ACC112 (cell line): Measurements from ENCODE around the gene SMTNL1.
A peak's percentile ranks its signal among the peaks of the same experiment; 100 is the strongest.

ENCODE experiments used
- H2AFZ ChIP-seq: fragments of 200-600 bp; sonication (generic); one replicate; pipeline ENCODE4 v1.6.0; 2017; ENCODE audit warnings: antibody characterized with exemption, low read length; ENCODE audit not compliant: unreplicated experiment
- H3K27ac ChIP-seq: fragments of 200-600 bp; sonication (generic); 2 replicates; pipeline ENCODE4 v1.5.1; 2014; ENCODE audit warnings: low read depth, mild to moderate bottlenecking, antibody characterized with exemption, low read length, moderate library complexity
- H3K27me3 ChIP-seq: fragments of 200-600 bp; sonication (generic); 2 replicates; pipeline ENCODE4 v1.6.1; 2014; ENCODE audit warnings: mild to moderate bottlenecking, antibody characterized with exemption, low read length, moderate library complexity, mixed read lengths; ENCODE audit not compliant: insufficient read depth
- H3K36me3 ChIP-seq: fragments of 200-600 bp; sonication (generic); 2 replicates; pipeline ENCODE4 v1.6.1; 2016; ENCODE audit warnings: mild to moderate bottlenecking, antibody characterized with exemption, low read length, moderate library complexity, mixed read lengths; ENCODE audit not compliant: insufficient read depth
- H3K4me1 ChIP-seq: fragments of 200-600 bp; sonication (generic); one replicate; pipeline ENCODE4 v1.6.1; 2016; ENCODE audit warnings: low read length, mixed read lengths; ENCODE audit not compliant: insufficient read depth, unreplicated experiment, control insufficient read depth
- H3K4me3 ChIP-seq: fragments of 200-600 bp; sonication (generic); 2 replicates; pipeline ENCODE4 v1.5.1; 2014; ENCODE audit warnings: mild to moderate bottlenecking, low read depth, low read length
- H3K79me2 ChIP-seq: fragments of 200-600 bp; sonication (generic); one replicate; pipeline ENCODE4 v1.6.0; 2016; ENCODE audit warnings: low read length; ENCODE audit not compliant: control insufficient read depth, unreplicated experiment, insufficient read depth

Gene SMTNL1

GRCh38 chr11:57588046-57588710 is 50.8 kb downstream of the SMTNL1 start:
- Histone ChIP-seq H3K4me3 (no peak overlapping the region), H2AFZ (no peak overlapping the region), H3K27me3 (no peaks in the 10 kb centered on the region)

GRCh38 chr11:57596266-57596885 is 59.0 kb downstream of the SMTNL1 start:
- Histone ChIP-seq H2AFZ (no peak overlapping the region), H3K27ac (no peak overlapping the region), H3K36me3 (no peaks in the 10 kb centered on the region), H3K79me2 (no peaks in the 10 kb centered on the region), H3K4me3 (no peak overlapping the region), H3K4me1 (peaks cover 26% of the 10 kb centered on the region), H3K27me3 (no peaks in the 10 kb centered on the region)

More at GRCh38 chr11:57588046-57588710, 50.8 kb downstream of the SMTNL1 start:
- Histone ChIP-seq H3K27ac (no peak overlapping the region), H3K36me3 (no peaks in the 10 kb centered on the region), H3K79me2 (no peaks in the 10 kb centered on the region), H3K4me1 (peaks cover 7% of the 10 kb centered on the region)

- peak within 1 kb of the TSS; percentile 79 for H3K27ac ChIP-seq
- no peaks in the 10 kb centered on the region for H3K27me3 ChIP-seq
- peaks cover 25% of the 10 kb centered on the region for H3K4me1 ChIP-seq
- peak within 1 kb of the TSS; percentile 55 for H2AFZ ChIP-seq
- no peaks in the 10 kb centered on the region for H3K79me2 ChIP-seq
- H3K36me3 ChIP-seq = no peaks in the 10 kb centered on the region
- peak within 1 kb of the TSS; percentile 84 for H3K4me3 ChIP-seq
Observed at GRCh38 chr11:57597461-57597915, 60.1 kb downstream of the SMTNL1 start, which contains the start of gene SERPING1. SERPING1 (plus strand) TSS chr11:57597685; CDS start chr11:57598271, 586 bp downstream.

GRCh38 chr11:57597916-57598830 is 60.8 kb downstream of the SMTNL1 start:
- Histone ChIP-seq H2AFZ (peak overlapping the region; percentile 55), H3K27me3 (no peaks in the 10 kb centered on the region), H3K36me3 (no peaks in the 10 kb centered on the region), H3K4me1 (peaks cover 19% of the 10 kb centered on the region), H3K4me3 (peak overlapping the region; percentile 84), H3K79me2 (no peaks in the 10 kb centered on the region), H3K27ac (peak overlapping the region; percentile 79)

- H3K27ac ChIP-seq = peak overlapping the region; percentile 79
- no peaks in the 10 kb centered on the region for H3K79me2 ChIP-seq
- peak overlapping the region; percentile 52 for H2AFZ ChIP-seq
- H3K27me3 ChIP-seq = no peaks in the 10 kb centered on the region
- H3K4me1 ChIP-seq = peaks cover 19% of the 10 kb centered on the region
- peak overlapping the region; percentile 84 for H3K4me3 ChIP-seq
- no peaks in the 10 kb centered on the region for H3K36me3 ChIP-seq
Observed at GRCh38 chr11:57598831-57599155, 61.4 kb downstream of the SMTNL1 start.

- H3K27me3 ChIP-seq = no peaks in the 10 kb centered on the region
- peaks cover 19% of the 10 kb centered on the region for H3K4me1 ChIP-seq
- peak overlapping the region; percentile 79 for H3K27ac ChIP-seq
- no peak overlapping the region for H2AFZ ChIP-seq
- no peaks in the 10 kb centered on the region for H3K79me2 ChIP-seq
- no peaks in the 10 kb centered on the region for H3K36me3 ChIP-seq
- peak overlapping the region; percentile 84 for H3K4me3 ChIP-seq
Observed at GRCh38 chr11:57599381-57599780, 62.0 kb downstream of the SMTNL1 start.
